ENCODE results near the gene ENTPD1.

Gene ENTPD1

GRCh38 chr10:95742485-95742884 lies 13.5 kb upstream of the ENTPD1 start:
- no peak for DNase-seq

GRCh38 chr10:95742962-95743535 lies 12.9 kb upstream of the ENTPD1 start:
- no peaks in the 10 kb centered on the region for H3K27me3 ChIP-seq
- H3K4me3 ChIP-seq (ENCODE audit: low read depth, low read length), result no peak overlapping the region
- H3K9me3 ChIP-seq, result no peaks in the 10 kb centered on the region
- TF ChIP-seq, protein P1, sequence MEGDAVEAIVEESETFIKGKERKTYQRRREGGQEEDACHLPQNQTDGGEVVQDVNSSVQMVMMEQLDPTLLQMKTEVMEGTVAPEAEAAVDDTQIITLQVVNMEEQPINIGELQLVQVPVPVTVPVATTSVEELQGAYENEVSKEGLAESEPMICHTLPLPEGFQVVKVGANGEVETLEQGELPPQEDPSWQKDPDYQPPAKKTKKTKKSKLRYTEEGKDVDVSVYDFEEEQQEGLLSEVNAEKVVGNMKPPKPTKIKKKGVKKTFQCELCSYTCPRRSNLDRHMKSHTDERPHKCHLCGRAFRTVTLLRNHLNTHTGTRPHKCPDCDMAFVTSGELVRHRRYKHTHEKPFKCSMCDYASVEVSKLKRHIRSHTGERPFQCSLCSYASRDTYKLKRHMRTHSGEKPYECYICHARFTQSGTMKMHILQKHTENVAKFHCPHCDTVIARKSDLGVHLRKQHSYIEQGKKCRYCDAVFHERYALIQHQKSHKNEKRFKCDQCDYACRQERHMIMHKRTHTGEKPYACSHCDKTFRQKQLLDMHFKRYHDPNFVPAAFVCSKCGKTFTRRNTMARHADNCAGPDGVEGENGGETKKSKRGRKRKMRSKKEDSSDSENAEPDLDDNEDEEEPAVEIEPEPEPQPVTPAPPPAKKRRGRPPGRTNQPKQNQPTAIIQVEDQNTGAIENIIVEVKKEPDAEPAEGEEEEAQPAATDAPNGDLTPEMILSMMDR (IDR thresholded peaks at IDR 0.05; ENCODE audit: low read depth, low read length), result no peak
- H3K36me3 ChIP-seq, result no peaks in the 10 kb centered on the region
- DNase-seq, result no peak
- no peaks in the 10 kb centered on the region for H3K4me1 ChIP-seq

More at GRCh38 chr10:95742485-95742884, 13.5 kb upstream of the ENTPD1 start:
- Histone ChIP-seq H3K27me3 (no peaks in the 10 kb centered on the region), H3K4me1 (no peaks in the 10 kb centered on the region), H3K4me3 (ENCODE audit: low read depth, low read length) (no peak overlapping the region), H3K9me3 (no peaks in the 10 kb centered on the region), H3K36me3 (no peaks in the 10 kb centered on the region)
- TF ChIP-seq, protein P1 (IDR thresholded peaks at IDR 0.05; ENCODE audit: low read depth, low read length), result no peak

- no peaks in the 10 kb centered on the region for H3K4me1 ChIP-seq
- no peaks in the 10 kb centered on the region for H3K27me3 ChIP-seq
These were observed 10.5 kb upstream of the ENTPD1 start for GRCh38 chr10:95745501-95745900.

DNA sequence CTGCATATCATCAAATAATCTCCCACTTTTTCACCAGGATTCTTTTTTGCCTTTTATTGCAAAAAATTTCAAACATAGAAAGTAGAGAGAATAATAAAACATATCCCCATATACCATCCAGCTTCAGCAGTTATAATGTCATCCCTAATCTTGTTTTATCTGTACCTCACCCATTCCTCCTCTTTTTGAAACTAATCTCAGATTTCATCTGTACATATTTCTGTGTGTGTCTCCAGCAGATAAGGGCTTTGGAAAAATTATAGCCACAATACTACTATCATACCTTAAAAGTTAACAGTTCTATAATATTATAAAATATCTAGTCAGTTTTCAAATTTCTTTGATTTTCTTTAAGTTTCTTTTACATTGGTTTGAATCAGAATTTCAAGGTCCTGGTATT lies 7.6 kb upstream of the ENTPD1 start:
- Histone ChIP-seq H3K9me3 (no peaks in the 10 kb centered on the region), H3K27me3 (no peaks in the 10 kb centered on the region), H3K4me3 (ENCODE audit: low read depth, low read length) (no peak overlapping the region), H3K4me1 (no peaks in the 10 kb centered on the region), H3K36me3 (no peaks in the 10 kb centered on the region)
- no peak for DNase-seq
- TF ChIP-seq, protein P1 (IDR thresholded peaks at IDR 0.05; ENCODE audit: low read depth, low read length), result no peak

More at GRCh38 chr10:95745501-95745900, 10.5 kb upstream of the ENTPD1 start:
- TF ChIP-seq, protein P1 (IDR thresholded peaks at IDR 0.05; ENCODE audit: low read depth, low read length), result no peak
- Histone ChIP-seq H3K9me3 (no peaks in the 10 kb centered on the region), H3K36me3 (no peaks in the 10 kb centered on the region), H3K4me3 (ENCODE audit: low read depth, low read length) (no peak overlapping the region)
- DNase-seq, result no peak

- TF ChIP-seq, protein P1 (IDR thresholded peaks at IDR 0.05; ENCODE audit: low read depth, low read length), result no peak
- H3K4me3 ChIP-seq (ENCODE audit: low read depth, low read length), result no peak overlapping the region
- DNase-seq, result no peak
These were observed 405 bp upstream of the ENTPD1 start for GRCh38 chr10:95755511-95756004.

DNA sequence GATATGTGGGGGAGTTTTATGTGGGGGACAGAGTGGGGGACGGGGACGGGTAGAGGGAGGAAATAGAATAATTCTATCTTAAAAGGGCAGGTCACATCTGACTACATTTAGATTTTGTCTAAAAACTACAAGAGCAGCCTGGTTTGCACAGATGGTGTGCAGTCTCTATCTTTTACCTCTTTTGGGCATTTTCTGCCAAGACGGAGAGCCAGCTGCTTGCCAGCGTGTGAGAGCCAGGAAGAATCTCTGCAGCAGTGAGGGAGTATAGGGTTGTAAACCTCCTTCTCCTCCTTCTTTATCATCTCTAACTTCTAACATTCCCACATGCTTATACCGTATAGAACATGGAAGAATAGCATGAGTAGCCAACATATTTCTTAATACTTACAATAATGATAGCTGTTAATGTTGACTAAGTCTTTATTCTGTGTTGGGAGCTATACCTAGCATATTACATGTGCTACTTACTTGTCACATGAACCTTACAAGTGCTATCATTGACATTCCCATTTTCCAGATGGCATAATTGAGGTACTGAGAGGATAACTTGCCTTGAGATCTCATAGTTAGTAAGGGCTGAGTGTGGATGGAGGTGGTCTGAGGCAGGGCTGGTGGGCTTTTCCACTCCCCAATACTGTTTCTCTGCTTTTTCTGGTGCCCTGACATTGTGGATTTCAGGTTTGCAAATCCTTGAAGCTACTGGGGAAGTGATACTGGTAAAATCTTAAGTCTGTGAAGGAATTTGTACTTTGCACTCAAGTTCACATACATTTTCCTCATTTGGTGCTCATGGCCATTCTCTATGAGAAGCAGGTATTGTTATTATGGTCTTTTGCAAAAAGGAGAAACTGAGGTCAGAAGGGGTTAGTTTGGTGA lies 1.1 kb downstream of the ENTPD1 start:
- TF ChIP-seq, protein P1 (IDR thresholded peaks at IDR 0.05; ENCODE audit: low read depth, low read length), result no peak
- Histone ChIP-seq H3K9me3 (no peaks in the 10 kb centered on the region), H3K4me1 (no peaks in the 10 kb centered on the region), H3K27me3 (no peaks in the 10 kb centered on the region), H3K36me3 (no peaks in the 10 kb centered on the region), H3K4me3 (ENCODE audit: low read depth, low read length) (no peak overlapping the region)
- DNase-seq, result no peak

More at GRCh38 chr10:95755511-95756004, 405 bp upstream of the ENTPD1 start:
- no peaks in the 10 kb centered on the region for H3K36me3 ChIP-seq
- H3K27me3 ChIP-seq, result no peaks in the 10 kb centered on the region
- no peaks in the 10 kb centered on the region for H3K4me1 ChIP-seq
- H3K9me3 ChIP-seq, result no peaks in the 10 kb centered on the region

Measured in BE2C (cell line).